ENCODE measurements around the gene NPDC1. TPM values are rescaled to one million over a fixed set of nuclear protein-coding genes. Genes with fewer than 3 reads are reported as not detected.
A peak's percentile ranks its signal among the peaks of the same experiment; 100 is the strongest.

NPDC1 gene
- total RNA-seq, 1 donor from 2014 or later, result 63.9 TPM

DNA sequence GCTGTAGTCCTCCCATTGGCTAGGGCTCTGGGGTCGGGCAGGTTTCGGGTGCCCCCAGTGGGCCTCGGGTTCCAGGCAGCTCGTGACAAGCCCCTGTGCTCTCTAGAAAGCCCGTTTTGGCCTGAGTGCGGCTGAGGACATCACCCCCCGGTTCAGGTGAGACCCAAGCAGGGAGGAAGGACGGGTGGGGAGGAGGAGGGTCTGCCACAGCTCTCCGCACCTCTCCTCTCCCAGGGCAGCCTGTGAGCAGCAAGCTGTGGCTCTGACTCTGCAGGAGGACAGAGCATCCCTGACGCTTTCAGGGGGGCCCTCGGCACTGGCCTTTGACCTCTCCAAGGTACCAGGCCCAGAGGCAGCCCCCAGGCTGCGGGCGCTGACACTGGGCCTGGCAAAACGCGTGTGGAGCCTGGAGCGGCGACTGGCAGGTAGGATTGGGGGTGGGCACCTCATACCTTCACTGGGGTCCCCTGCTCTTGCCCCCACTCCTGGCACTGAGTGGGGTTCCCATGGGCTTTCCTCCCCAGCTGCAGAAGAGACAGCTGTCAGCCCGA lies 53.1 kb downstream of the NPDC1 start:
- intact Hi-C loops (cut with micrococcal nuclease), result no loop called here
- peaks cover 4% of the 10 kb centered on the region for H3K9me3 ChIP-seq (replicated peaks)
- peaks cover 66% of the 10 kb centered on the region for H3K4me1 ChIP-seq
- H3K27ac ChIP-seq (replicated peaks), result peak overlapping the region; percentile 92
- TF ChIP-seq CTCF (IDR thresholded peaks at IDR 0.05; ENCODE audit: borderline replicate concordance), result no peak
- H3K36me3 ChIP-seq, result peaks cover 11% of the 10 kb centered on the region
- DNase-seq, result no peak
- H3K4me3 ChIP-seq, result peak overlapping the region; percentile 74
- H3K27me3 ChIP-seq (ENCODE audit: low read depth), result peaks cover 50% of the 10 kb centered on the region

- H3K4me3 ChIP-seq, result peak within 1 kb of the TSS; percentile 74
- peaks cover 60% of the 10 kb centered on the region for H3K4me1 ChIP-seq
- H3K27ac ChIP-seq (replicated peaks), result peak within 1 kb of the TSS; percentile 92
- TF ChIP-seq CTCF (IDR thresholded peaks at IDR 0.05; ENCODE audit: borderline replicate concordance), result no peak
- peaks cover 43% of the 10 kb centered on the region for H3K27me3 ChIP-seq (ENCODE audit: low read depth)
- H3K36me3 ChIP-seq, result peaks cover 11% of the 10 kb centered on the region
- peaks cover 4% of the 10 kb centered on the region for H3K9me3 ChIP-seq (replicated peaks)
- DNase-seq, result peak; percentile 94
- intact Hi-C loops (cut with micrococcal nuclease), result no loop called here
Observed at GRCh38 chr9:136991993-136992818, 53.8 kb downstream of the NPDC1 start, which contains the start of gene PAXX. Gene PAXX, plus strand, starts transcription at chr9:136992422. Its CDS starts 22 bp downstream, at chr9:136992444.

GRCh38 chr9:136990242-136990911 lies 55.6 kb downstream of the NPDC1 start:
- H3K27me3 ChIP-seq (ENCODE audit: low read depth), result peaks cover 32% of the 10 kb centered on the region
- intact Hi-C loops (cut with micrococcal nuclease), result no loop called here
- no peak for DNase-seq
- H3K27ac ChIP-seq (replicated peaks), result peak overlapping the region; percentile 92
- peaks cover 49% of the 10 kb centered on the region for H3K4me1 ChIP-seq
- TF ChIP-seq CTCF (IDR thresholded peaks at IDR 0.05; ENCODE audit: borderline replicate concordance), result no peak
- no peak overlapping the region for H3K4me3 ChIP-seq
- H3K36me3 ChIP-seq, result peaks cover 11% of the 10 kb centered on the region
- peaks cover 4% of the 10 kb centered on the region for H3K9me3 ChIP-seq (replicated peaks)

Other genes starting within 250 kb of the NPDC1 start
- 2.1 TPM for gene CCDC183, start 249.8 kb downstream of the NPDC1 start, total RNA-seq
- gene RABL6, start 238.2 kb downstream of the NPDC1 start, total RNA-seq, result 64.1 TPM
- gene AJM1, start 203.7 kb downstream of the NPDC1 start, total RNA-seq, result 7.7 TPM
- gene PHPT1, start 196.8 kb downstream of the NPDC1 start, total RNA-seq, result 349 TPM
- gene MAMDC4, start 193.8 kb downstream of the NPDC1 start, total RNA-seq, result 13.4 TPM
- gene EDF1, start 179.9 kb downstream of the NPDC1 start, total RNA-seq, result 318 TPM
- gene TRAF2, start 159.7 kb downstream of the NPDC1 start, total RNA-seq, result 10.0 TPM
- 157 TPM for gene FBXW5, start 101.4 kb downstream of the NPDC1 start, total RNA-seq
- 3.6 TPM for gene C8G, start 100.9 kb downstream of the NPDC1 start, total RNA-seq
- 7.8 TPM for gene LCN12, start 93.9 kb downstream of the NPDC1 start, total RNA-seq
- gene PTGDS, start 68.7 kb downstream of the NPDC1 start, total RNA-seq, result 3,579 TPM
- 11.7 TPM for gene LCNL1, start 63.2 kb downstream of the NPDC1 start, total RNA-seq
- gene PAXX, start 53.8 kb downstream of the NPDC1 start, total RNA-seq, result 19.8 TPM
- 1.6 TPM for gene CLIC3, start 49.6 kb downstream of the NPDC1 start, total RNA-seq
- gene ABCA2, start 17.9 kb downstream of the NPDC1 start, total RNA-seq, result 29.9 TPM
- gene FUT7, start 14.1 kb downstream of the NPDC1 start, total RNA-seq, result not detected
- gene ENTPD2, start 7.9 kb upstream of the NPDC1 start, total RNA-seq, result 1.5 TPM
- 0.25 TPM for gene SAPCD2, start 24.4 kb upstream of the NPDC1 start, total RNA-seq
- 11.5 TPM for gene UAP1L1, start 31.3 kb upstream of the NPDC1 start, total RNA-seq
- gene MAN1B1, start 40.8 kb upstream of the NPDC1 start, total RNA-seq, result 20.6 TPM
- gene DPP7, start 68.6 kb upstream of the NPDC1 start, total RNA-seq, result 130 TPM
- gene GRIN1, start 93.0 kb upstream of the NPDC1 start, total RNA-seq, result not detected
- gene LRRC26, start 123.9 kb upstream of the NPDC1 start, total RNA-seq, result not detected
- gene TMEM210, start 125.9 kb upstream of the NPDC1 start, total RNA-seq, result not detected
- gene ANAPC2, start 142.4 kb upstream of the NPDC1 start, total RNA-seq, result 34.7 TPM
- 72.3 TPM for gene SSNA1, start 142.5 kb upstream of the NPDC1 start, total RNA-seq
- gene TPRN, start 154.6 kb upstream of the NPDC1 start, total RNA-seq, result 18.0 TPM
- 47.6 TPM for gene TMEM203, start 159.5 kb upstream of the NPDC1 start, total RNA-seq
- 6.5 TPM for gene NDOR1, start 159.5 kb upstream of the NPDC1 start, total RNA-seq
- gene RNF208, start 176.1 kb upstream of the NPDC1 start, total RNA-seq, result 31.5 TPM
- gene CYSRT1, start 179.0 kb upstream of the NPDC1 start, total RNA-seq, result 0.27 TPM
- not detected for gene RNF224, start 181.3 kb upstream of the NPDC1 start, total RNA-seq
- gene SLC34A3, start 184.7 kb upstream of the NPDC1 start, total RNA-seq, result not detected
- 463 TPM for gene TUBB4B, start 195.1 kb upstream of the NPDC1 start, total RNA-seq
- 0.58 TPM for gene STPG3, start 205.1 kb upstream of the NPDC1 start, total RNA-seq
- 35.2 TPM for gene NELFB, start 209.2 kb upstream of the NPDC1 start, total RNA-seq
- gene TOR4A, start 231.5 kb upstream of the NPDC1 start, total RNA-seq, result 16.3 TPM